BLaER1 treated with 17β-estradiol and CSF1 and Interleukin-3, amounts not matched to agents 10 nM and 100 nM (cell line): Measurements from ENCODE around the gene MAPRE2.

Experiments used
- H3K27ac ChIP-seq, 11 experiments: shearing (Covaris generic); formaldehyde crosslinking; 2 replicates each; pipeline ENCODE4 v1.8.1; 2022
- H3K27me3 ChIP-seq, 11 experiments: shearing (Covaris generic); formaldehyde crosslinking; 2 replicates each; pipeline ENCODE4 v1.8.1; 2022
- H3K36me3 ChIP-seq, 11 experiments: shearing (Covaris generic); formaldehyde crosslinking; 2 replicates each; pipeline ENCODE4 v1.8.1; 2022
- H3K4me1 ChIP-seq, 10 experiments: shearing (Covaris generic); formaldehyde crosslinking; 2 replicates each; pipeline ENCODE4 v1.8.1; 2022
- H3K4me2 ChIP-seq, 11 experiments: shearing (Covaris generic); formaldehyde crosslinking; 2 replicates each; pipeline ENCODE4 v1.8.1; 2022
- H3K4me3 ChIP-seq, 10 experiments: shearing (Covaris generic); formaldehyde crosslinking; 2 replicates each; pipeline ENCODE4 v1.8.1; 2022
- H3K9ac ChIP-seq, 11 experiments: shearing (Covaris generic); formaldehyde crosslinking; 2 replicates each; pipeline ENCODE4 v1.8.1; 2022
- H3K9me3 ChIP-seq, 11 experiments: shearing (Covaris generic); formaldehyde crosslinking; replicated peaks in 1 of 11; 2 replicates each; pipeline ENCODE4 v1.8.1; 2022
- H4K20me1 ChIP-seq, 11 experiments: shearing (Covaris generic); formaldehyde crosslinking; 2 replicates each; pipeline ENCODE4 v1.8.1; 2022
- Cebpa-rat ChIP-seq, 11 experiments: shearing (Covaris generic); IDR thresholded peaks; 2 replicates each; pipeline ENCODE4 v1.8.1; 2022

The MAPRE2 gene

DNA sequence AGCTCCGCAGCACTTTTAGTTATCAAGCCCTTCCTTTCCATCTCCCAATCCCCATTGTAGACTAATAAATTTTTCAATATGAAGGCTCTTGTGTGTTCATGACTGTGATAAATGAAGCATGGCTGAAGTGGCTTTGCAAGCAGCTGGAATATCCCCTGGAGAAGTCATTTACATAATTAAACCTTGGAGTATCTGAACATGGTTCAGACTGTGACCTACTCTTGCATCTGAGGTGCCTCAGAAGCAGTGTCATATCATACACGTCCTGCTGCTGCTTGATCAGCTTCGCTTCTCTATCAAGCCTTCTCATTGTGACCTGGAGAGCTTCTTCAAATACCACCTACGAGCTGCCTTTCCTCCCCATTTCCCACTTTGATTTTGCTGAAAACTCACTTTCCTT is 151.2 kb downstream of the MAPRE2 start:
- peaks cover 0 to 7% (median 0%) of the 10 kb centered on the region in 10 experiments; a peak in 3 of 20 replicates for H3K4me1 ChIP-seq
- no peak overlapping the region for H3K9ac ChIP-seq

More for the DNA sequence above, 151.2 kb downstream of the MAPRE2 start:
- Histone ChIP-seq H4K20me1 (no peaks in the 10 kb centered on the region), H3K4me3 (no peak overlapping the region), H3K27ac (no peak overlapping the region), H3K4me2 (peak overlapping the region in 3 of 11 experiments; percentile 6 to 26 (median 14); a peak in 3 of 22 replicates), H3K27me3 (no peaks in the 10 kb centered on the region), H3K9me3 (no peaks in the 10 kb centered on the region), H3K36me3 (no peaks in the 10 kb centered on the region)
- no peak for TF ChIP-seq Cebpa-rat (IDR thresholded peaks at IDR 0.05)
